ENCODE measurements around the gene DGKI.
"Not testable (repeated sequence)": the region's sequence is repeated elsewhere in the genome, so short reads cannot be mapped to it uniquely, and the experiment has no call there.

DGKI gene

DNA sequence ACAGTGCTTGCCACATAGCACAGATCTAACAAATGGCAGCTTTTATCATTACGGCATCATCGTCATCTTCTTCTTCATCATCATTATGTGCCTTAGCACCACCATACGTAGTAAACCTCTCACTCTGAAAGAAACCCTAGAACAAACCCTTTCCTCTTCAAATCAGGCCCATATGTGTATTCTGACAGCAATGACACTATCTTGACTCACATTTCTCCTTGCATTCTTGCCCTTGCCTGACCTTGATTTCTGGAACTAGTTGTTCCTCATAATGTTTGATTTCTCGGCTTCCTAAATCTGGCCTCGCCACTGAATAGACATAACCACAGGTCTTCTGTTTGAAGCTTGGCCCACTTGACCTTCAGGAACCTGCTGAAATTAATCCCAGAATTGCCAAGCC, 115.3 kb downstream of the DGKI start:
- DNase-seq, result no peak

DNA sequence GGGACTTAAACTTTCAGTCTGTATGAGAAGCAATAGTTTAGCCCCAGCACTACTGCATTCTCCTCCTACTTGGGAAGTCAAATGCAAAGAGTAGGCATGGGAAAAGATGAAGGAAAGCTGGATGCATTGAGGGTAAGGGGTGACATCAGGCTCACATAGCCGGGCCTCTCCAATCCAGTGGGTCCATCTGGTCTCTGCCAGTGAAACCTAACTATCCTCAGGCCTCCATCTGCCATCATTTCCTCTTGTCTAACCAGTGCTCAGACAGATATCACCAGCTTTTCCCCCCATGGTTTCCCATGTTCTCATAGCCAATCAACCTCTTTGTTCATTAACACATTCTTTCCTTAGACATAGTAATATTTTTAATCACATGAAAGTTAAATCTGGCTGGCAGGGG, 118.3 kb downstream of the DGKI start:
- DNase-seq, result no peak

- no peak for DNase-seq
These were observed 119.4 kb downstream of the DGKI start for GRCh38 chr7:137727413-137727812.

GRCh38 chr7:137718355-137718754, 128.4 kb downstream of the DGKI start:
- no peak for DNase-seq

- DNase-seq, result no peak
These were observed 128.9 kb downstream of the DGKI start for GRCh38 chr7:137717811-137718271.

- DNase-seq, result no peak
These were observed 129.7 kb downstream of the DGKI start for GRCh38 chr7:137717045-137717444.

GRCh38 chr7:137716061-137716460, 130.7 kb downstream of the DGKI start:
- no peak for DNase-seq

DNA sequence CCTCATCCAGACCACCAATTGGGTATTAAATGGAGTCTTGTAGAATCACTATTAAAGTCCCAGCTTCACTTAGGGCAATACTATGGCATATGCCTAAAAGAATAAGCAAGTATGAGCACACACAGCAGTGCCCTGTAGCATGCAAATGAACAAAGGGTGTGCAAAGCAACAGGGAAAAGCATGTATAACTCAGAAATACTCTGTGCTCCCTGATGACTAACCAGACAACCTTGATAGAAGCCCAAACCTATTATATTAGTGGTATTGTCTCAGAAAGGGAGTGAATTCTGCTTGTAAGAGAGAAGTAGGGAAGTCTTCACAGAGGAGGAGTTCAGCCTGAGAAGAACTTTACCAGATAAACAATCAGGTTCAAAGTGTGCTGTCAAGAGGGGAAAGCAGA, 131.2 kb downstream of the DGKI start:
- DNase-seq, result peak; percentile 37

DNA sequence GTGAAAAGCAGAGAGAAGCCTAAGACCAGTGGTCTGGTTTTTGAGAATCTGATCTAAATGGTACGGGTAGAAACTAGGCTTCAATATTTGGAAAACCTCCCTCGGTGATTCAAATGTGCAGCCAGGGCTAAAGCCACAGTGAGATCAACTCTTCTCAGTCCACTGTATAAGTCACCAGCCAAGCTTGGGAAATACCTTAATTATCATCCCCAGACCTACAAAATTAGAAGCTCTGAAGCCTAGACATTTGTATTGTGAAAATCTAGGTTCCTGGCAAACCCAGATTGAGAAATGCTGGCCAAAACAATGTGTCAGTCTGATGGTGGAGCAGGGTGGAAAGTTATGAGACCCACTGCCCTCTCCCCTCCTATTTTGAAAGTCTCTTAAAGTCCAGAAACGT, 131.7 kb downstream of the DGKI start:
- no peak for DNase-seq

- not testable (repeated sequence) for DNase-seq
These were observed 140.4 kb downstream of the DGKI start for GRCh38 chr7:137706330-137706729.

DNA sequence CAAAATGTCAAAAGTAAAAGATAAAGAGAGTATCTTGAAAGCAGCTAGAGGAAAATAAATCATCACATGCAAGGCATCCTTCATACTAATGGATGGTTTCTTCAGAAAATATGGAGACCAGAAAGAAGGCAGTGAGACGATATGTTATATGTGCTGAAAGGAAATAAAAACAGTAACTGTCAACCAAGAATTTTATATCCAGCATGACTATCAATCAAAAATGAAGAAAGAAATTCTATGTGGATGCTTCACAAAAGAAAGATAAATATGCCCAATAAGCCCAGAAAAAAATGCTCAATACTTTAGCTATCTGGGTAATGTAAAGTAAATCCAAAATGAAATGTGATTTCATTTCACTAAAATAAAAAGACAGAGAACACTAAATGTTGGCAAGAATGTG, 142.1 kb downstream of the DGKI start:
- no peak for DNase-seq

DNA sequence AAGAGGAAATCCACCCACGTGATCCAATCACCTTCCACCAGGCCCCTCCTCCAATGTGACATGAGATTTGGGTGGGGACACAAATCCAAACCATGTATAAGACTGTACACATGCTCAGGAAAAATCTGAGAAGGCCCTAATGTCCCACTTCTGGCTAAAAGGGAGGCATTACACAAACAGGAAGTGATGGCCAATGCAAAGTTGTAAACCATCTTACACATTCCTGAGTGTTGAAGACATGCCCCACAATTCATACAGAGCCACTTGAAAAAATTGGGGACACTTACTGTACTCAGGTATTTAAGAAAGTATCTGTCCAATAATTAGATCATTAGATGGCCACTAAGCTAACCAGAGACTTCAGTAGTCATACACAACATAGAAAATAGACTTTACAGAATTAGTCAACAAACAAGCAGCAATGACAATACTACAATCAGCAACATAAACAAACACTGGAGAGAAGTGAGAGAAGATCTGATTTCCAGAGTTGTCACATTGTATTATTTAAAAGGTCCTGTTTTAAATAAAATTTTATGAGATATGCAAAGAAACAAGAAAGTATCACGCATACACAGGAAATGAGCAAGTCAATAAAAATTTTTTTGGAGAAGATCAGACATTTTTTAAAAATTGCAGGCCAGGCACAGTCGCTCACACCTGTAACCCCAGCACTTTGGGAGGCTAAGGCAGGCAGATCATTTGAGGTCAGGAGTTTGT, 143.3 kb downstream of the DGKI start:
- DNase-seq, result no peak

- DNase-seq, result no peak
These were observed 149.8 kb downstream of the DGKI start for GRCh38 chr7:137696988-137697387.

DNA sequence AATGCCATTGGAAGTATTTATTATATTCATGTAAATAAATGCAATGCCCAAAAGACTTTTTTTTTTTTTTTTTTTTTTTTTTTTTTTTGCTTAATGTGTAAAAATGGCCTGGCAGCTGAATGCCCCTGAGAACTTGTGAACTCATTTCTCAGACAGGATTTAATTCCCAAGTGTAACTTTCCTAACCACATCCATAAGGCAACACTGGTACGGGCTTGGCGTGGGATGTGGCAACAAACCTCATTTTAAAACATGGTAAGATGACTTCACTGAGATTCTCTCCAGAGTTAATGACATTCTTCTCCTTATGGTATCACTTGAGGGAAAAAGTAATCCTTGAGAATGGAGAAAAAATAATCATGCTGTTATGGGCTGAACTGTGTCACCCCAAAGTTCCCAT, 150.4 kb downstream of the DGKI start:
- no peak for DNase-seq

DNA sequence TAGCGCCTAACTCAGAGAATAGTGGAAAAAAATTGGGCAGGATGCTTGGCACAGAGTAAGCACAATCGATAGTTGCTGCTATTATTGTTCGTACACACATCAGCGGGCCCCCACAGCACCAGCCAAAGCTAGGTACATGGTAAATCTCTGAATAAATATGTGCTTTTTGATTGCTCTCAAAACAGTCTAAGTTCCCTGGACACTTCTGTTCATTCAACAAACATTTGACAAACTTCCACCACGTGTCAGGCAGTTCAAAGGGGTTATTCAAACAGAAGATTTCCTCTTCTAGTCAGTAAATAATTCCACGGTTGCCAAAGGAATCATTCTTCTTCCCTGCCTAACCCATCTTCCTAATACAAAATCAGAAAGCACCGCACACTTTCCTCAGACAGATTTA, 150.8 kb downstream of the DGKI start:
- DNase-seq, result no peak

GRCh38 chr7:137695494-137695893, 151.3 kb downstream of the DGKI start:
- DNase-seq, result no peak

GRCh38 chr7:137694405-137694804, 152.4 kb downstream of the DGKI start:
- peak; percentile 43 for DNase-seq

DNA sequence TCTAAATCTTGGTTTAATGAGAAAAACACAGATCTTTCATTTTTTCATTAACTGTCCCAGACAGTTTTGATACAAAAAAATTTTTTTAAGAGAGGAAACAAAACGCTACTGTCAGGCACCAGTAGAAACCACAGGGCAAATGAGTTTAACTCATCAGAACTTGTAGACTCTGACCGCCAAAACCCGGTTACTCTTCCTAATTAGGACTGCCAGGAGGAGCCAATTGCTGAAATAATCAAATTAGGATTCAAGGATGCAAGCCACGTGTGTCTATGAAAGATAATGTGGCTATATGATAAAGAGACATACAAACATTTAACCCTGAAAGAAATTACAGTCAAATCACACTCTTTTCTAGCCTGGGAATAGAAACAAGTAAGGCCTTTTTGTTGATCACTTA, 154.4 kb downstream of the DGKI start:
- DNase-seq, result no peak

DNA sequence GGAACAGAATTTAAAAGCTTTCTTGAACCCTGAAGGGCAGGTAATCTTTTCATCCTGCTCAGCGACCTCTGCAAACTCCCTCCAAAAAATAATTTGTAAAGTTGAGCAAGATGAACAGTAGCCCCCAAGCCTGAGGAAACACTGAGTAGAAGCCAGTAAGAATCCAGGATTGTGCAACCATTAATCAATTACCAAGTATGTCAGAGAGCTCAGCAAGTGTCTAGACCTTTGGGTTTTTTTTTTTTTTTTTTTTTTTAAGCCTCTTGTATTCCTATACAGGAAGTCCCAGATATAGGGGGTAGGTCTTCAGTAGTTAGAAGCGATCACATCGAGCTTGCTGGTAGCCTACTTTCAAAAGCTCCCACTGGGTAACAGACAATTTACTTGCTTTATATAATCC, 155.2 kb downstream of the DGKI start:
- DNase-seq, result no peak

- DNase-seq, result no peak
These were observed 156.1 kb downstream of the DGKI start for GRCh38 chr7:137690635-137691034.

DNA sequence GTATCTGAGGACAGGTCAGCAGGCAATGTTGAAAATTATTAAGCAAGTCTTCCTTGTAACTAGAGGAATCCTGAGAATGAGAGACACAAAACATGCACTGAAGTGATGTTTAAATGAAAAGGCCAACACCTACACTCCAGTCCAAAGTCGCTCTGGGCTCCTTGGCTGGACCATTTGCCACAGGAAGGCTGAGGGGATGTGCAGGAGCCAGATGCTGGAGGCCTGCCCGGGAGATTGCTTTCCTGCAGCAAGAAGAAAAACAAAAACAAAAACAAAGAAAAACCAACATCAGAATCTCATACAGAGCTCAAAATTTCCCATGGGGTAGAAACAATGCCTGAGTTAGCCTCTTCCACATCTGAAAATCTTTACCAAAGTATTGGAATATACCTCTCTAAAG, 157.0 kb downstream of the DGKI start:
- DNase-seq, result no peak

GRCh38 chr7:137687556-137688265, 159.1 kb downstream of the DGKI start:
- DNase-seq, result peak; percentile 24

DNA sequence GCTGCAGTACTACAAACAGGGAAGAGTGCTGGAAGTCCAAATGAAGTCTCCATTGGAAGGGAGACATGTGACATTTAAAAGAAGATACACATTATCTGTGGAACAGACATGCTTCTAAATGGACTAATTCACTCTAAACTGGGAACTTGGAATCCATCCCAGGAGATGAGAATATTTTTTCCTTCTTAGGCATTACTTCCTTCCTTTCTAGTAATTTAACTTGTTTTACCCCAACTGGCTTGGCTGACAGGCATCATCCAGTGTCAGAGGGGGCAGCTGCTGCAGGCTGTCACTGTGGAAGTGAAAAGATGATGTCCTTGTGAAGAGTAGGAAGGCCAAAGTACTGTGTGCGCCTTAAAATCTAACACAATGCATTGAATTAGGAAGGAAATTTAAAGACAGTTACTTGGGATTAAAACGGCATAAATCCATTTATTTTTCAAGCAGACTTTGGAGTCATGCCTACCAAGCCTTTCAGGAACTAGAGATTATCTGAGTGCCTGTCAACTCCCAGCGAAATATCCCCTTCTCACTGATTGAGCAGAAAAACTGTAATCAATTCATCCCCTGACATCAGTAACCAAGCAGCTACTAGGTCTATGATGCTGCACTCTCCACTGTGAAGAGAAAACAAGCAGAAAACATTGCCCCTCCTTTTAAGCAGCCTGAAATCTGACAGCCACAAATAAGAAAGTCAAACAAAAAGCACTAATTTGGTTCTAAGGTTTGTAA, 161.2 kb downstream of the DGKI start:
- no peak for DNase-seq

DNA sequence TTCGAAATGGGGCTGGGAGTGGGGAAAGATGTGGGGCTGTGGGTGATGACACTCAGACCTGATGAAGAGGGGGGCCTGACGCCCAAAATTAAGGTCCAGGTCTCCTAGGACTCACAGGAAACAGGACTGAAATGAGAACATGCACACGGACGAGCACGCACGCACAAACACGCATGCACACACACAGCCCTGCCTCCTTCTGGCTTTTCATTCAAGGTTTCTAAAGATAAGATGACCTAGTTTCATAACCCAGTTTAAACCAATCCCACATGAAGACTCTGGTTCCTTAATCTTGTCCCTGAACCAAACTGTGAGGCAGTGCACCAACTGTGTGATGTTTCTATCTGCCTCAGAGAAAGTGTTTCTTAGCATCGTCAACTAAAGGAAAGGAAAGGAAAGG, 162.0 kb downstream of the DGKI start:
- DNase-seq, result no peak

All from kidney glomerular epithelial cell (primary cell).